Breast epithelium (tissue), 4 donors: Measurements from ENCODE around the gene NCKAP5. TPM values are rescaled to one million over a fixed set of nuclear protein-coding genes. Genes with fewer than 3 reads are reported as not detected.

Source experiments
- DNase-seq, 2 donors: peaks; one replicate each; pipeline ENCODE4 v3.0.0-alpha.2; 2019; ENCODE audit warnings: low spot score in 2 of 2
- H3K27ac ChIP-seq, 2 donors: fragments of 200-600 bp; sonication (generic) in 1 of 2; one replicate each; pipeline ENCODE4 v1.5.1; 2016 to 2019; ENCODE audit warnings: mild to moderate bottlenecking in 1 of 2
- H3K27me3 ChIP-seq, 2 donors: fragments of 200-600 bp; sonication (generic) in 1 of 2; one replicate each; pipeline versions ENCODE4 v1.5.1 to v1.6.0; 2017 to 2019; ENCODE audit warnings: control low read depth in 1 of 2, mild to moderate bottlenecking in 1 of 2
- H3K36me3 ChIP-seq: fragments of 200-600 bp; one replicate; pipeline ENCODE4 v1.5.1; 2019
- H3K4me1 ChIP-seq, 2 donors: fragments of 200-600 bp; sonication (generic); one replicate each; pipeline ENCODE4 v1.5.1; 2016 to 2019; ENCODE audit warnings: control low read depth in 1 of 2
- H3K4me3 ChIP-seq, 3 donors: fragments of 200-600 bp; sonication (generic); 1 replicate in 2 of 3; 2 replicates in 1 of 3; pipeline ENCODE4 v1.5.1; 2016 to 2019; ENCODE audit warnings: mild to moderate bottlenecking in 3 of 3, moderate library complexity in 2 of 3
- H3K9me3 ChIP-seq, 2 donors: fragments of 200-600 bp; sonication (generic) in 1 of 2; one replicate each; pipeline ENCODE4 v1.5.1; 2016 to 2019; ENCODE audit warnings: control low read depth in 1 of 2
- POLR2A ChIP-seq: fragments of 450-650 bp; IDR thresholded peaks from one replicate; pipeline ENCODE4 v1.6.1; 2016; ENCODE audit warnings: antibody characterized with exemption, mild to moderate bottlenecking, moderate library complexity
- POLR2AphosphoS5 ChIP-seq, 3 donors: sonication (generic); formaldehyde crosslinking; IDR thresholded peaks; one replicate each; pipeline ENCODE4 v1.6.1; 2017; ENCODE audit warnings: antibody characterized with exemption in 3 of 3
- intact Hi-C: fragments of 100-400 bp; cut with DNase I; formaldehyde crosslinking; loops from one replicate; pipeline ENCODE4 v1.15.1; 2023; ENCODE audit warnings: low total_unique reads
- total RNA-seq, 3 donors: library from RNA; depleted of rRNA; stranded (reverse); fragments of >200 nt; gene quantifications; one replicate each; pipeline ENCODE4 v1.1.0, GENCODE V29; 2016
- TF ChIP-seq, protein P1 (sequence below), 3 donors: fragments of 450-650 bp; IDR thresholded peaks; one replicate each; pipeline ENCODE4 v1.5.1; 2016 to 2017; ENCODE audit warnings: antibody characterized with exemption in 3 of 3, mild to moderate bottlenecking in 3 of 3, moderate library complexity in 3 of 3

The NCKAP5 gene
- total RNA-seq, 3 donors from 2014 or later, result 1.1 to 10.5 (median 6.1) TPM

DNA sequence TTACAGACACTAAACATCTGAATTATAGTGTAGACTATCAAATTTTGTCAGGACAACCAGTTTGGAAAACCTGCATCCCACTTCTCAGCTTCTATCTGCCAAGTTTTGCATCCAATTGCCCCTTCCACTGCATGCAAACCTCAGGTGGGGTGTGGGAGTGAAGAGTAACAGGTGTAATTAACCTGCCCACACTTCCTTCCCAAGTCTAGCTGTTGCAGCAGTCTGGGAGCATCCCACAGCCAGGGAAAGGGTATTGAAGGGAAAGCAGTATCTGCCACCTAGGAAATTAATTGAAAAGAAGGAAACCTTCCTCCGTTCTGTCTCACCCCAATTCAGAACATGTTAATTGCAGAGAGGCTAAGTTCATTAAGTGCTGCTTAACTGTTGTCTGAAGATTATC, 189.9 kb downstream of the NCKAP5 start:
- no peak for DNase-seq
- intact Hi-C loops, result no loop called here
- Histone ChIP-seq H3K9me3 (no peaks in the 10 kb centered on the region), H3K4me1 (no peaks in the 10 kb centered on the region), H3K27me3 (no peaks in the 10 kb centered on the region), H3K27ac (no peak overlapping the region), H3K4me3 (no peak overlapping the region), H3K36me3 (no peaks in the 10 kb centered on the region)
- no peak for TF ChIP-seq POLR2AphosphoS5 (IDR thresholded peaks at IDR 0.05)
- no peak for TF ChIP-seq POLR2A
- TF ChIP-seq, protein P1, sequence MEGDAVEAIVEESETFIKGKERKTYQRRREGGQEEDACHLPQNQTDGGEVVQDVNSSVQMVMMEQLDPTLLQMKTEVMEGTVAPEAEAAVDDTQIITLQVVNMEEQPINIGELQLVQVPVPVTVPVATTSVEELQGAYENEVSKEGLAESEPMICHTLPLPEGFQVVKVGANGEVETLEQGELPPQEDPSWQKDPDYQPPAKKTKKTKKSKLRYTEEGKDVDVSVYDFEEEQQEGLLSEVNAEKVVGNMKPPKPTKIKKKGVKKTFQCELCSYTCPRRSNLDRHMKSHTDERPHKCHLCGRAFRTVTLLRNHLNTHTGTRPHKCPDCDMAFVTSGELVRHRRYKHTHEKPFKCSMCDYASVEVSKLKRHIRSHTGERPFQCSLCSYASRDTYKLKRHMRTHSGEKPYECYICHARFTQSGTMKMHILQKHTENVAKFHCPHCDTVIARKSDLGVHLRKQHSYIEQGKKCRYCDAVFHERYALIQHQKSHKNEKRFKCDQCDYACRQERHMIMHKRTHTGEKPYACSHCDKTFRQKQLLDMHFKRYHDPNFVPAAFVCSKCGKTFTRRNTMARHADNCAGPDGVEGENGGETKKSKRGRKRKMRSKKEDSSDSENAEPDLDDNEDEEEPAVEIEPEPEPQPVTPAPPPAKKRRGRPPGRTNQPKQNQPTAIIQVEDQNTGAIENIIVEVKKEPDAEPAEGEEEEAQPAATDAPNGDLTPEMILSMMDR (IDR thresholded peaks at IDR 0.05), result no peak

DNA sequence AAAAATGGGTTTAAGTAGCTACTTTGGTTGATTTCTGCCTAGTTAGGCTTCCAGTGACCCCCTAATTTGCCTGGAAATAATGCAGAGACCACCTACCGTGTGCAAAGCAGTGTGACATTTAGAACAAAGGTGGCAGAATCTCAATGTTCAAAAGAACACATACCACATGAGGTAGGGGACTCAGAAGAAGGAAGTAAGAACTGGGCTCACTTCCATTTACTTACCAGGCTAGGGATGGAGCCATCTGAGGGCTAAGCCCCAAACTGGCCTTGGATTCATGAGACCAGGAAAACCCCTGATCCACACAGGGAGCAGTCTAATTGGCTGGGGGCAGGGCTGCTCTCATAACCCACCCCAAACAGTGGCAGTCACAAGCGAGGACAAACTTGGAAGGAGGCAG, 190.7 kb downstream of the NCKAP5 start:
- Histone ChIP-seq H3K9me3 (no peaks in the 10 kb centered on the region), H3K27me3 (no peaks in the 10 kb centered on the region), H3K36me3 (no peaks in the 10 kb centered on the region), H3K4me3 (no peak overlapping the region), H3K27ac (peak overlapping the region in 1 of 2 donors; percentile 19), H3K4me1 (no peaks in the 10 kb centered on the region)
- intact Hi-C loops, result no loop called here
- no peak for TF ChIP-seq POLR2AphosphoS5 (IDR thresholded peaks at IDR 0.05)
- DNase-seq, result no peak

DNA sequence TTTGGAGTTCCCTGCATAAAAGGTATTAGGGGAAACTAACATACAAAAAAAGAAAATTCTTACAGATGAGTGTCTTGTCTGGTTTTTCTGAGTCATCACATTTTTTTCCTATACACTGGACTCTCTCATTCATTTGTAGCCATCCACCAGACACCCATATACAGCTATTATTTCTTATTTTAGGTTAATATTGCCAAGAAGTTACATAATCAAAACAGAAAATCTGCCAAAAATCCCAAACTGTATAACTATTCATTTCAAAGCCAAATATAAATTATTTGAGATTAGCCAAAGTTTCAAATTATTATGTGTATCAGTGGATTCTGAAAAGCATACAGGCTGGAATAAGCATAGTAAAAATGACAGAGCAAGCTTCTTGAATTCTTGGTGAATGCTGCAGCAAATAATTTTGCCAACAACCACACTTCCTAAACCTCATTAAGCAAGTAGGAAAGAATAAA, 191.2 kb downstream of the NCKAP5 start:
- Histone ChIP-seq H3K4me1 (no peaks in the 10 kb centered on the region), H3K9me3 (no peaks in the 10 kb centered on the region), H3K27me3 (no peaks in the 10 kb centered on the region), H3K27ac (peak overlapping the region in 1 of 2 donors; percentile 19), H3K4me3 (no peak overlapping the region), H3K36me3 (no peaks in the 10 kb centered on the region)
- TF ChIP-seq POLR2A, result no peak
- TF ChIP-seq, protein P1 (IDR thresholded peaks at IDR 0.05), result no peak
- no peak for TF ChIP-seq POLR2AphosphoS5 (IDR thresholded peaks at IDR 0.05)
- no peak for DNase-seq
- intact Hi-C loops, result no loop called here

DNA sequence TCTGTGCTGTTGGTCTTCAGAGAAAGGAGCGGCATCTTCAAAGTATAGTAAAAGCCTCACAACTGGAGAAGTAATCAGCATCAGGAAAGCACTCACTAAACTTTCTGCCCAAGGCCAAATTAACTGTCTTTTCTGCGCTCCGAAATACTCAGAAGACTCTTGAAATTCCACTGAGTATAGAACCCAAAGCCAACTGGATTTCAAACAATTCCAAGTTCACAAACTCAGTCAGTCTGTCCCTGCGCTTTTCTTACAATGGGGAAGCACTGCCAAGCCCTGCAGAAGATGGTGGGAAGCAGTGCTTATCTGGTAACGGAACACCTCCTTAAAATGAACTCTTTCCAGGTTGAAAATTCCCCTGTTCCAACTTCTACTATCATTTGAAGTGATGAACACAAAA, 193.5 kb downstream of the NCKAP5 start:
- intact Hi-C loops, result no loop called here

DNA sequence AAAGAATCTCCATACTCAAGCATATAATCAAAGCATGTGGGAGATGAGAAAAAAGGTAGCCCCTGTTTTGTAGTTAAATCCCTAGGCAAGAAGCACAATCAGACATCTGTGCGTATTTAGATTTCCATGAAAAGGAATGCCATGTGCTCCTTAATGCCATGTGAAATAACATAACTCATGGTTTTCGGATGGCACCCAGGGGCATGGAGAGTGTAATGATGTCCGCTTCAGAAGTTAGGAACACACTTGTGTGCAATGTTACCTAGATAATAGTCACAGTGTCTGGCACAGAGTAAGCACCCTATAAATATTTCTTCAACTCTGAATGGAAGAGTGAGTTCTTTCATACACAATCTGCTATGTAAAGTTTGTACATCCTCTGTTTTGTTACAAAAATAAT, 197.0 kb downstream of the NCKAP5 start:
- H3K27ac ChIP-seq, result no peak overlapping the region

More for the DNA sequence above, 193.5 kb downstream of the NCKAP5 start:
- Histone ChIP-seq H3K27ac (no peak overlapping the region), H3K4me1 (no peaks in the 10 kb centered on the region), H3K36me3 (no peaks in the 10 kb centered on the region), H3K9me3 (no peaks in the 10 kb centered on the region), H3K27me3 (no peaks in the 10 kb centered on the region), H3K4me3 (no peak overlapping the region)
- TF ChIP-seq POLR2AphosphoS5 (IDR thresholded peaks at IDR 0.05), result no peak
- no peak for TF ChIP-seq POLR2A
- TF ChIP-seq, protein P1 (IDR thresholded peaks at IDR 0.05), result no peak
- DNase-seq, result no peak

More for the DNA sequence above, 197.0 kb downstream of the NCKAP5 start:
- DNase-seq, result no peak
- Histone ChIP-seq H3K9me3 (no peaks in the 10 kb centered on the region), H3K4me1 (no peaks in the 10 kb centered on the region), H3K27me3 (no peaks in the 10 kb centered on the region), H3K36me3 (no peaks in the 10 kb centered on the region), H3K4me3 (no peak overlapping the region)
- intact Hi-C loops, result no loop called here
- TF ChIP-seq, protein P1 (IDR thresholded peaks at IDR 0.05), result no peak
- TF ChIP-seq POLR2A (no peak), POLR2AphosphoS5 (IDR thresholded peaks at IDR 0.05) (no peak)
